ENCODE measurements around the gene CAMTA1.

DNA sequence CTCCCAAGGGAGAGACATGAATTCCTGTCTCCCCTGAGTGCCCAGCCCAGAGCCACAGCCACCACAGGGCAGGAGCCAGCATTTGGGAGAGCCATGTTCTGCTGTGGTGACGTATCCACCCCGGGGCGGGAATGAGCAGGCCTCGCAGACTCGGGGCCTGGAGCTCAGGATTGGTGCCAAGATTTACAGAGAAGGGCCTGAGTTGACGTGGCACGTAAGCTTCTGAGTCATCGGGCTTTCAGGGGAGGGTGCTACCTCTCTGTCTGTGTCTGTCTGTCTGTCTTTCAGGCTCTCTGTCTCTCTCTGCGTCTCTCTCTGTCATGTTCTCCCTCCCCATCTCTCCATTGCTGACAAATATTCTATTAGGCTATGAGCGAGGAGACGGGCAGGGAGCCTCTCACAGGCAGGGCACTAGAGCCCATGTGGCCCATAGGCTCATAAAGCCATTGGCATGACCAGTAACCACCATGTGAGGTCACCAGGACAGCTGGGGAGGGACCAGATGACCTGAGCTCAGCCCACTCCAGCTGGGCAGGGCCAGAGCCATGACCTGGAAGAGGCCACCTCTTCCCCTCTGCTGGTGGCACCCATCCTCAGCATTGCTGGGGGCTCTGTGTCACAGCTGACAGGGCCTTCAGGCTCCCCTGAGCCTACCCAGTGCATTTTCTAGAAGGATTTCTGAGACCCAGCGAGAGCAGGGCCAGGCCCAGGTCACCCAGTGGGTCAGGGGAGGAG, 685.8 kb downstream of the CAMTA1 start:
- no peak for TF ChIP-seq CTCF (IDR thresholded peaks at IDR 0.05; ENCODE audit: borderline replicate concordance, extremely low read depth, low read length, poor library complexity, severe bottlenecking)
- no peak for TF ChIP-seq EZH2 (IDR thresholded peaks at IDR 0.05; ENCODE audit: borderline replicate concordance, low read depth, low read length, severe bottlenecking)

All from DND-41 (cell line).